Measurements from ENCODE around the gene MAPK7. TPM values are rescaled to one million over a fixed set of nuclear protein-coding genes. Genes with fewer than 3 reads are reported as not detected.

MAPK7 gene
- total RNA-seq, 1 experiment from 2014 or later: 23.3 TPM

- BruUV-seq (replicated peaks): no TSS peak
- POLR2A ChIA-PET (ENCODE audit: unreplicated experiment): no interaction called here
- Histone ChIP-seq H2AFZ (no peak overlapping the region), H3K4me1 (replicated peaks; ENCODE audit: insufficient read depth) (no peaks in the 10 kb centered on the region), H3K27me3 (ENCODE audit: insufficient read depth, low read depth) (no peaks in the 10 kb centered on the region), H3K4me3 (no peak overlapping the region), H3K9me3 (ENCODE audit: insufficient read depth, low read depth) (no peaks in the 10 kb centered on the region), H3K9me2 (ENCODE audit: insufficient read depth) (no peaks in the 10 kb centered on the region), H3K36me3 (ENCODE audit: low read depth) (no peaks in the 10 kb centered on the region), H3K79me2 (ENCODE audit: low read depth) (no peaks in the 10 kb centered on the region), H4K20me1 (ENCODE audit: insufficient read depth) (no peaks in the 10 kb centered on the region), H3K4me2 (no peak overlapping the region), H3F3A (ENCODE audit: insufficient read depth, low read depth) (no peaks in the 10 kb centered on the region), H3K27ac (no peak overlapping the region)
- CTCF ChIA-PET: no interaction called here
- TF ChIP-seq CTCF (conservative IDR thresholded peaks at IDR 0.05): no peak
- no peak for TF ChIP-seq EZH2 (IDR thresholded peaks at IDR 0.05; ENCODE audit: low read depth)
- intact Hi-C loops (cut with micrococcal nuclease; ENCODE audit: unreplicated experiment): no loop called here
- DNase-seq: no peak
Measured at GRCh38 chr17:19415311-19415710, 37.0 kb downstream of the MAPK7 start.

GRCh38 chr17:19415806-19416775 lies 37.8 kb downstream of the MAPK7 start:
- no peak overlapping the region for H3K4me3 ChIP-seq
- no peak overlapping the region for H2AFZ ChIP-seq
- H3F3A ChIP-seq (ENCODE audit: insufficient read depth, low read depth): 0 out of 2 replicates have a peak, but pooled peaks cover 1% of the 10 kb centered on the region
- H3K36me3 ChIP-seq (ENCODE audit: low read depth): no peaks in the 10 kb centered on the region
- no peaks in the 10 kb centered on the region for H3K4me1 ChIP-seq (replicated peaks; ENCODE audit: insufficient read depth)
- no peaks in the 10 kb centered on the region for H3K27me3 ChIP-seq (ENCODE audit: insufficient read depth, low read depth)
- H3K27ac ChIP-seq: no peak overlapping the region
- no peak for DNase-seq
- BruUV-seq (replicated peaks): no TSS peak
- ChIA-PET POLR2A (ENCODE audit: unreplicated experiment) (no interaction called here), CTCF (no interaction called here)
- intact Hi-C loops (cut with micrococcal nuclease; ENCODE audit: unreplicated experiment): no loop called here
- TF ChIP-seq EZH2 (IDR thresholded peaks at IDR 0.05; ENCODE audit: low read depth) (no peak), CTCF (conservative IDR thresholded peaks at IDR 0.05) (no peak)
- H3K4me2 ChIP-seq: no peak overlapping the region
- no peaks in the 10 kb centered on the region for H4K20me1 ChIP-seq (ENCODE audit: insufficient read depth)
- H3K9me2 ChIP-seq (ENCODE audit: insufficient read depth): no peaks in the 10 kb centered on the region
- H3K79me2 ChIP-seq (ENCODE audit: low read depth): no peaks in the 10 kb centered on the region
- no peaks in the 10 kb centered on the region for H3K9me3 ChIP-seq (ENCODE audit: insufficient read depth, low read depth)

- Histone ChIP-seq H3K4me1 (replicated peaks; ENCODE audit: insufficient read depth) (no peaks in the 10 kb centered on the region), H3K4me2 (no peak overlapping the region), H3K27me3 (ENCODE audit: insufficient read depth, low read depth) (no peaks in the 10 kb centered on the region), H3F3A (ENCODE audit: insufficient read depth, low read depth) (0 out of 2 replicates have a peak, but pooled peaks cover 4% of the 10 kb centered on the region), H3K9me2 (ENCODE audit: insufficient read depth) (no peaks in the 10 kb centered on the region), H3K36me3 (ENCODE audit: low read depth) (no peaks in the 10 kb centered on the region), H3K79me2 (ENCODE audit: low read depth) (no peaks in the 10 kb centered on the region), H4K20me1 (ENCODE audit: insufficient read depth) (no peaks in the 10 kb centered on the region), H3K4me3 (no peak overlapping the region), H3K9me3 (ENCODE audit: insufficient read depth, low read depth) (no peaks in the 10 kb centered on the region), H2AFZ (no peak overlapping the region), H3K27ac (no peak overlapping the region)
- POLR2A ChIA-PET (ENCODE audit: unreplicated experiment): no interaction called here
- TF ChIP-seq CTCF (conservative IDR thresholded peaks at IDR 0.05) (no peak), EZH2 (IDR thresholded peaks at IDR 0.05; ENCODE audit: low read depth) (no peak)
- CTCF ChIA-PET: no interaction called here
- no peak for DNase-seq
- intact Hi-C loops (cut with micrococcal nuclease; ENCODE audit: unreplicated experiment): no loop called here
- BruUV-seq (replicated peaks): no TSS peak
Measured at GRCh38 chr17:19417611-19418010, 39.3 kb downstream of the MAPK7 start.
